GM12873 (cell line): Measurements from ENCODE around the gene TMC3.

Experiments used
- TF ChIP-seq, protein P1 (sequence below): IDR thresholded peaks from 2 replicates; pipeline ENCODE4 v1.5.1; 2012; ENCODE audit warnings: low read depth, mild to moderate bottlenecking, moderate library complexity, low read length, control low read depth; ENCODE audit not compliant: insufficient read depth; ENCODE audit errors: missing control alignments

Gene TMC3

DNA sequence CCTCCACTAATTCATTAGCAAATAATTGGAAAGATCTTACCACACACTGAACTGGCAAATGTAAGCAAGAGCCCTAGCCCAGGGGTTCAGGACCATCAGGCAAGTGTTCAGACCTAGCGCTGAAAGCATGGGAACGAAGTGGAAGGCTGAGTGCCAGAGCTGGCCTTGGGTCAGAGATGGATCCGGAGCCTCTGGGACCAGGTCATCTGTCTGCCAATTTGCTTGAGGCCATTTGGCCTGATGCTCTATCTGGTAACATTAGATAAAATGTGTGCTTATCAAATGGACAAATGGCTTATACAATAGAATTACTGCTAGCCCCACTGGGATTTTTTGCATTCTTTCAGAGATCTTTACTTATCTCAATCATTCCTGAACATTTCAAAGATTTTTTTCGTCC is 1.4 kb upstream of the TMC3 start:
- TF ChIP-seq, protein P1, sequence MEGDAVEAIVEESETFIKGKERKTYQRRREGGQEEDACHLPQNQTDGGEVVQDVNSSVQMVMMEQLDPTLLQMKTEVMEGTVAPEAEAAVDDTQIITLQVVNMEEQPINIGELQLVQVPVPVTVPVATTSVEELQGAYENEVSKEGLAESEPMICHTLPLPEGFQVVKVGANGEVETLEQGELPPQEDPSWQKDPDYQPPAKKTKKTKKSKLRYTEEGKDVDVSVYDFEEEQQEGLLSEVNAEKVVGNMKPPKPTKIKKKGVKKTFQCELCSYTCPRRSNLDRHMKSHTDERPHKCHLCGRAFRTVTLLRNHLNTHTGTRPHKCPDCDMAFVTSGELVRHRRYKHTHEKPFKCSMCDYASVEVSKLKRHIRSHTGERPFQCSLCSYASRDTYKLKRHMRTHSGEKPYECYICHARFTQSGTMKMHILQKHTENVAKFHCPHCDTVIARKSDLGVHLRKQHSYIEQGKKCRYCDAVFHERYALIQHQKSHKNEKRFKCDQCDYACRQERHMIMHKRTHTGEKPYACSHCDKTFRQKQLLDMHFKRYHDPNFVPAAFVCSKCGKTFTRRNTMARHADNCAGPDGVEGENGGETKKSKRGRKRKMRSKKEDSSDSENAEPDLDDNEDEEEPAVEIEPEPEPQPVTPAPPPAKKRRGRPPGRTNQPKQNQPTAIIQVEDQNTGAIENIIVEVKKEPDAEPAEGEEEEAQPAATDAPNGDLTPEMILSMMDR = no peak

DNA sequence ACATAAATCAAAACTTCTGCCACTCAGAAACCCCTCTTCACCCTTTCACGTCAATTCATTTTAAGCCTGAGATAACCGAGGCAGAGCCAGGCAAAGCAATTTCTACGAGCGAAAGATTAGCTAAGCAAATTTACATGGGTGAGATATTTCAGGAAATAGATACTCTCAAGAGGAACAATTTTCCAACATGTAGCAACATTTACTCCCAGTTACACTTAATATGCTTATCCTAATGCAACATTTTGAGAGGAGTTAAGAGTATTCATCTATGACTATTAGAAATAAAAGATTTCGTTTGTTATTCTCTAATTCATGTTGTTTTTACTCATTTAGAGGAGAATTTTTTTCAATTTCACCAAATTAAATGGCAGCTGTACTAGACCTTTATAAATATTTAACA is 837 bp downstream of the TMC3 start:
- TF ChIP-seq, protein P1 = no peak

- TF ChIP-seq, protein P1 = no peak
These were observed 1.4 kb downstream of the TMC3 start for GRCh38 chr15:81372575-81372974.

DNA sequence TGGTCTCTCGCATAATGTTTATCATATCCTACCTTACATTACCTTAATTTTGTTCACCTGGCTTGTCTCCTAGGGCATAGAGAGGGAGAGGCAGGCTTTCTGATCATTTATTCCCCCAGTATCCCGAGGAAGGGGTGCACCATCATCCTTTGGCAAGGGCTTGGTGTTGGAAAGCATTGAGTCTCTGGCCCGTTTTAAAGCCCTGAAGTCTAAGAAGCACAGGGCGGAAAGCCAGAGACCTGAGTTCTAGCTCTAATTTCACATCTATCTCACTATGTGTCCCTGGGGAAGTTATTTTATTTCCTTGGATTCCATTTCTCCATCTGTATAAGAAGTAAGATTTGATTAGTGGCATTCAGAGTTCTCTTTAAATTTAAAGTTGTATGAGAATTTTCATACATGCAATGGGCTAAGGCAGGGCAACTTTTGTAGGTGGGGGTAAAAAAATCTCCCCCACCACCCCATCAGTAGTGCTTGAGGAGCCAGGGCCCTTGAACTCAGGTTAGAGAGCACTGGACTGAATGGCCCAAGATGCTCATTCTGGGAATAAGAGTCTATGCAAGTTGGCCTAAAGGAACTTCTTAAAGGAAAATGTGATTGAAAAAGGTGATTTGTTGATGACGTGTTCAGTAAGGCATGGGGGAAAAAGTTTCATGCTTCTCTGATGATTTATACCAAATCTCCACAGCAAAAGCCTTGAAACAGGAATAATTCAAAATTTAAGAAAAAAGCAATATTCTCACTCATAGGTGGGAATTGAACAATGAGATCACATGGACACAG is 10.1 kb downstream of the TMC3 start:
- TF ChIP-seq, protein P1 = no peak

- TF ChIP-seq, protein P1 = no peak
These were observed 10.7 kb downstream of the TMC3 start for GRCh38 chr15:81363276-81363675.

- TF ChIP-seq, protein P1 = no peak
These were observed 11.2 kb downstream of the TMC3 start for GRCh38 chr15:81362790-81363189.

DNA sequence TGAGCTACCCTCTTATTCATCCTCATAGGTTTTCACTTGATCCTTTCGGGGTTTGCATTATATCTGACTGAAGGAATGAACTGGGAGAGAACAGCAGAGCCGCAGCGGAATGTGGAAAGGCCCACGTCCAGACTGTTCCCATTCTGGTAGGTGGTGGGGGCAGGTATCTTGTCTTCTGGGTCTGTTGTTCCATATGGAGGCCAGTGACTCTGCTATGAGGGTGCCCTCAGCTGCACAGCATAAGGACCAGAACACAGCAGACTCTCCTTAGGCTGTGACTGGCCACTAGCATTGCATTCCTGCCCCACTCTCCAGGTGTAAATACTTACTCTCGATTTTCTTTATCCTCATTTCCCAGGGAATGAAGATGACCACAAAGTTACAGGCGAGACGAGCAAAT is 12.1 kb downstream of the TMC3 start:
- TF ChIP-seq, protein P1 = no peak
